HepG2 (cell line): Measurements from ENCODE around the gene CCNB1IP1. TPM values are rescaled to one million over a fixed set of nuclear protein-coding genes. Genes with fewer than 3 reads are reported as not detected.

Source experiments
- ATF2 ChIP-seq: sonication (generic); formaldehyde crosslinking; IDR thresholded peaks from 2 replicates; pipeline ENCODE4 v1.4.0; 2020; ENCODE audit warnings: missing genetic modification reagents
- ATF7 ChIP-seq, 2 experiments: fragments of 450-650 bp in 1 of 2; sonication (generic) in 1 of 2; formaldehyde crosslinking in 1 of 2; IDR thresholded peaks; 2 replicates each; pipeline versions ENCODE4 v1.4.0 to v1.6.1; 2016 to 2020; ENCODE audit warnings: antibody characterized with exemption in 1 of 2, mild to moderate bottlenecking in 1 of 2, missing genetic modification reagents in 1 of 2
- CENPT ChIP-seq: sonication (generic); formaldehyde crosslinking; IDR thresholded peaks from 2 replicates; pipeline ENCODE4 v1.8.0; 2022; ENCODE audit warnings: low read depth, mild to moderate bottlenecking, moderate library complexity, missing genetic modification reagents
- CERS6 ChIP-seq: sonication (generic); formaldehyde crosslinking; IDR thresholded peaks from 2 replicates; pipeline ENCODE4 v1.5.0; 2020; ENCODE audit warnings: missing genetic modification reagents
- CREB1 ChIP-seq, 2 experiments: fragments of 450-650 bp in 1 of 2; IDR thresholded peaks; 2 replicates each; pipeline ENCODE4 v1.6.1; 2016 to 2017; ENCODE audit warnings: control low read depth in 1 of 2, mild to moderate bottlenecking in 1 of 2, missing compliant biosample characterization in 1 of 2, missing genetic modification characterization in 1 of 2
- HOXD1 ChIP-seq: sonication (generic); formaldehyde crosslinking; IDR thresholded peaks from 2 replicates; pipeline ENCODE4 v1.5.0; 2020; ENCODE audit warnings: missing genetic modification reagents
- PITX1 ChIP-seq: sonication (generic); formaldehyde crosslinking; IDR thresholded peaks from 2 replicates; pipeline ENCODE4 v1.5.1; 2020; ENCODE audit warnings: mild to moderate bottlenecking, missing genetic modification reagents
- POLR2AphosphoS5 ChIP-seq: IDR thresholded peaks from 2 replicates; pipeline ENCODE4 v1.6.1; 2012; ENCODE audit warnings: low read depth, low read length
- SNAI1 ChIP-seq: sonication (generic); formaldehyde crosslinking; IDR thresholded peaks from 2 replicates; pipeline ENCODE4 v1.5.0; 2020; ENCODE audit warnings: mild to moderate bottlenecking, missing genetic modification reagents, borderline replicate concordance
- SOX6 ChIP-seq, 2 experiments: fragments of 450-650 bp in 1 of 2; sonication (generic) in 1 of 2; formaldehyde crosslinking in 1 of 2; IDR thresholded peaks; 2 replicates each; pipeline versions ENCODE4 v1.4.0 to v1.6.1; 2017 to 2020; ENCODE audit warnings: antibody characterized with exemption in 1 of 2, mild to moderate bottlenecking in 1 of 2, missing genetic modification reagents in 1 of 2
- STAT6 ChIP-seq: sonication (generic); formaldehyde crosslinking; IDR thresholded peaks from 2 replicates; pipeline ENCODE4 v1.4.0; 2020; ENCODE audit warnings: missing genetic modification reagents, mild to moderate bottlenecking, borderline replicate concordance
- THAP11 ChIP-seq: IDR thresholded peaks from 2 replicates; pipeline ENCODE4 v1.6.1; 2016; ENCODE audit warnings: missing biosample characterization, missing genetic modification reagents
- ZNF136 ChIP-seq: sonication (generic); formaldehyde crosslinking; IDR thresholded peaks from 2 replicates; pipeline ENCODE4 v1.8.1; 2022; ENCODE audit warnings: low read depth, mild to moderate bottlenecking, moderate library complexity, missing genetic modification reagents
- ZNF235 ChIP-seq: sonication (generic); formaldehyde crosslinking; IDR thresholded peaks from 2 replicates; pipeline ENCODE4 v1.8.1; 2023; ENCODE audit warnings: mild to moderate bottlenecking, missing genetic modification reagents, borderline replicate concordance
- ZNF34 ChIP-seq: sonication (generic); formaldehyde crosslinking; IDR thresholded peaks from 2 replicates; pipeline ENCODE4 v1.4.0; 2020; ENCODE audit warnings: mild to moderate bottlenecking, missing genetic modification reagents, borderline replicate concordance
- ZNF670 ChIP-seq: sonication (generic); formaldehyde crosslinking; IDR thresholded peaks from 2 replicates; pipeline ENCODE4 v1.8.0; 2022; ENCODE audit warnings: mild to moderate bottlenecking, missing genetic modification reagents, borderline replicate concordance
- polyA plus RNA-seq, 8 experiments: library from polyadenylated mRNA; depleted of rRNA in 3 of 8; stranded (reverse) in 7 of 8; unstranded in 1 of 8; fragments of >200 nt; fragmentation: Illumina TruSeq in 4 of 8; extraction: Trizol in 4 of 8; gene quantifications; 2 replicates each; pipeline versions ENCODE4 v1.2.1 to v1.2.3, GENCODE V29; 2011 to 2016; ENCODE audit warnings: low read depth in 4 of 8, missing spikeins in 1 of 8, mixed read lengths in 1 of 8; ENCODE audit not compliant: insufficient read depth in 1 of 8
- total RNA-seq, 5 experiments: library from RNA; depleted of rRNA; stranded (reverse); fragments of >200 nt; fragmentation: Illumina TruSeq; extraction: Trizol; gene quantifications; 2 replicates each; pipeline ENCODE4 v1.2.3, GENCODE V29; 2016; ENCODE audit warnings: low read depth in 1 of 5
- TF ChIP-seq, protein P1 (sequence below): sonication (generic); formaldehyde crosslinking; conservative IDR thresholded peaks from 2 replicates; pipeline ENCODE4 v1.4.0; 2020; ENCODE audit warnings: missing genetic modification reagents

Gene CCNB1IP1
- total and polyA plus RNA-seq, 2 of the 13 experiments (the other 11 are each of a cell fraction or from before 2014, with no cell fraction given) = 98.3 to 125 TPM

DNA sequence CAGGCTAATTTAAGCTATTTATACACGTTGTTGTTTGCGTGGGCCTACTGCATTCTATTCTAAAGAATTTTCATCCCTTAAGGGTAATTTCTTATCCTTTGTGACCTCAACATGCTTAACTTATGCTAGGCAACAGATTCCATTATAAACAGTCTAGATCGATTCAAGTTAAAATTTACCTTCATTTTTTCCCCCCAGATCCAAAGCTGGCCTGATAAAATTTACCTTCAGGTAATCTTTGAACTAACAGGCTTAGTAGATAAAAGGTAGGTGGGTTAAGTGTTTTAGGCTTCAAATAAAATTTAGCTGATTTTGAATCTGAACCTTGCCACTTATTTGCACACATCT is 389 bp upstream of the CCNB1IP1 start (continued):
- TF ChIP-seq STAT6 (CRISPR knock-in tag) (0 out of 2 replicates have a peak, but pooled peaks have one; percentile 14), ZNF136 (0 out of 2 replicates have a peak, but pooled peaks have one; percentile 5), ZNF34 (CRISPR knock-in tag) (no peak), ATF2 (CRISPR knock-in tag) (no peak), SNAI1 (0 out of 2 replicates have a peak, but pooled peaks have one; percentile 49), ATF7 (IDR thresholded peaks at IDR 0.05) (no peak), ATF7 (CRISPR knock-in tag; IDR thresholded peaks at IDR 0.05) (0 out of 2 replicates have a peak, but pooled peaks have one; percentile 2), PITX1 (peak; percentile 76; the same call in 1 of the 2 replicates), CERS6 (CRISPR knock-in tag) (no peak), CENPT (CRISPR knock-in tag) (no peak), HOXD1 (CRISPR knock-in tag) (no peak), POLR2AphosphoS5 (no peak), ZNF235 (CRISPR knock-in tag) (no peak), ZNF670 (CRISPR knock-in tag) (0 out of 2 replicates have a peak, but pooled peaks have one; percentile 53), SOX6 (IDR thresholded peaks at IDR 0.05) (no peak), SOX6 (CRISPR knock-in tag; IDR thresholded peaks at IDR 0.05) (peak; percentile 13; the same call in 1 of the 2 replicates), THAP11 (peak; percentile 26; the same call in 1 of the 2 replicates), CREB1 (IDR thresholded peaks at IDR 0.05) (no peak), CREB1 (CRISPR knock-in tag; IDR thresholded peaks at IDR 0.05) (peak; percentile 71; the same call in 1 of the 2 replicates)
- TF ChIP-seq, protein P1, sequence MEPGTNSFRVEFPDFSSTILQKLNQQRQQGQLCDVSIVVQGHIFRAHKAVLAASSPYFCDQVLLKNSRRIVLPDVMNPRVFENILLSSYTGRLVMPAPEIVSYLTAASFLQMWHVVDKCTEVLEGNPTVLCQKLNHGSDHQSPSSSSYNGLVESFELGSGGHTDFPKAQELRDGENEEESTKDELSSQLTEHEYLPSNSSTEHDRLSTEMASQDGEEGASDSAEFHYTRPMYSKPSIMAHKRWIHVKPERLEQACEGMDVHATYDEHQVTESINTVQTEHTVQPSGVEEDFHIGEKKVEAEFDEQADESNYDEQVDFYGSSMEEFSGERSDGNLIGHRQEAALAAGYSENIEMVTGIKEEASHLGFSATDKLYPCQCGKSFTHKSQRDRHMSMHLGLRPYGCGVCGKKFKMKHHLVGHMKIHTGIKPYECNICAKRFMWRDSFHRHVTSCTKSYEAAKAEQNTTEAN (CRISPR knock-in tag) = no peak
